ENCODE data around the gene NPHP1.
"Not testable (repeated sequence)": the region's sequence is repeated elsewhere in the genome, so short reads cannot be mapped to it uniquely, and the experiment has no call there.

The NPHP1 gene

DNA sequence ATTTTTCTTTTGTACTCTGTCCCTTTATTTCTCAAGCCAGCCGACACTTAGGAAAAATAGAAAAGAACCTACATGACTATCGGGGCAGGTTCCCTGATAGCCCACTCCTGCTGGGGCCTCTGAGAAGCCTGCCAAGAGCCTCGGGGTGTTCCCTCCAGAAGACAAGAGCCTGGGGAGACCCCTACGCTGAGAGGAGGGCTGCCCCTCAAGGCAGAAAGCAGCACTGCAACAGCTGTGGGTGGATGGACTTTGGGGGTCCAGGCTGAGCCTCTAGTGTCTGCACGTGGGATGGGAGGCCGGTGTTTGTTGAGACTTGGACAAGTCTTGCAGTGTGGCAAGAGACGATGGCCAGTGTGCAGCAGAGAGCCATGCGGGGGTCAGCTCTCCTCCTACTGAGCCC lies 121.7 kb downstream of the NPHP1 start:
- H3K4me3 ChIP-seq (ENCODE audit: low read depth, low read length); DNase-seq (ENCODE audit: low read depth): not testable (repeated sequence)

DNA sequence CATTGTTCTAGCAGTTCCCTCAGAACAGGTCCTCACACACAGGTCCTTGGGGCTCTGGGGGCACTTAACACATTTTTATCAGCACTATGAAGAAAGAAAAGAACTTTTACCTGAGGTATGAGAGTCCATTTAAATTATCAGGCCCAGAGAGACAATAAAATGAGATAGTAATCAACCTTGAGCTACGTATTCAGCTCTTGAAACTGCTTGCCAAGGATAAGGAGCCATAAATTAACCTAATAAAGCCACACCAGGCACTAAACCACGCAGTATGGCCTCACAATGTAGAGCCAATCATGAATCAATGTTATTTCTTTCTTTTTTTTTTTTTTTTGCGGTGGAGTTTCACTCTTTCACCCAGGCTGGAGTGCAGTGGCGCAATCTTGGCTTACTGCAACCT lies 126.7 kb downstream of the NPHP1 start:
- H3K4me3 ChIP-seq (ENCODE audit: low read depth, low read length); DNase-seq (ENCODE audit: low read depth): not testable (repeated sequence)

- not testable (repeated sequence) for DNase-seq (ENCODE audit: low read depth); H3K4me3 ChIP-seq (ENCODE audit: low read depth, low read length)
These were observed 128.9 kb downstream of the NPHP1 start for GRCh38 chr2:110075896-110076295.

All from NB4 (cell line).